GM10266 (cell line): ENCODE results near the gene TTC3.

ENCODE experiments used
- DNase-seq: peaks from one replicate; pipeline ENCODE4 v3.0.0; 2012; ENCODE audit errors: extremely low spot score
- CTCF ChIP-seq: IDR thresholded peaks from 2 replicates; pipeline ENCODE4 v1.5.1; 2012; ENCODE audit warnings: mild to moderate bottlenecking, low read depth; ENCODE audit not compliant: control insufficient read depth, insufficient read depth; ENCODE audit errors: missing control alignments

The TTC3 gene

GRCh38 chr21:37117204-37117603 lies 44.1 kb downstream of the TTC3 start:
- TF ChIP-seq CTCF = no peak

GRCh38 chr21:37118187-37118826 lies 45.3 kb downstream of the TTC3 start:
- DNase-seq = no peak
- no peak for TF ChIP-seq CTCF

More at GRCh38 chr21:37117204-37117603, 44.1 kb downstream of the TTC3 start:
- no peak for DNase-seq

- no peak for TF ChIP-seq CTCF
- DNase-seq = no peak
Observed at GRCh38 chr21:37119421-37120218, 46.6 kb downstream of the TTC3 start.

- TF ChIP-seq CTCF = no peak
- no peak for DNase-seq
Observed at GRCh38 chr21:37128076-37128475, 55.0 kb downstream of the TTC3 start.

GRCh38 chr21:37130971-37131370 lies 57.9 kb downstream of the TTC3 start:
- no peak for DNase-seq
- no peak for TF ChIP-seq CTCF

GRCh38 chr21:37136261-37136660 lies 63.2 kb downstream of the TTC3 start:
- no peak for TF ChIP-seq CTCF
- DNase-seq = no peak

GRCh38 chr21:37136744-37137143 lies 63.7 kb downstream of the TTC3 start:
- no peak for TF ChIP-seq CTCF
- no peak for DNase-seq
